ENCODE measurements around the gene KIF22.

- TF ChIP-seq EZH2phosphoT487 (IDR thresholded peaks at IDR 0.05; ENCODE audit: borderline replicate concordance, low read depth) (no peak), USF2 (IDR thresholded peaks at IDR 0.05; ENCODE audit: borderline replicate concordance, low read depth, low read length) (no peak), JUND (IDR thresholded peaks at IDR 0.05) (no peak), CTCF (IDR thresholded peaks at IDR 0.05) (no peak), REST (IDR thresholded peaks at IDR 0.05; ENCODE audit: low read depth, low read length) (no peak), TEAD4 (IDR thresholded peaks at IDR 0.05; ENCODE audit: borderline replicate concordance, insufficient read depth) (no peak)
These were observed 6.4 kb upstream of the KIF22 start for GRCh38 chr16:29784157-29784556.

All from SK-N-SH (cell line).